Activated T-cell treated with anti-CD3 and anti-CD28 coated beads, Interleukin-2, amount 50 U/mL, for 48 hours (primary cell): ENCODE results near the gene AP2A2.
"Not testable (repeated sequence)": the region's sequence is repeated elsewhere in the genome, so short reads cannot be mapped to it uniquely, and the experiment has no call there.

ENCODE experiments used
- DNase-seq, 2 experiments: peaks; one replicate each; pipeline ENCODE4 v3.0.0-alpha.2; 2020

Gene AP2A2

DNA sequence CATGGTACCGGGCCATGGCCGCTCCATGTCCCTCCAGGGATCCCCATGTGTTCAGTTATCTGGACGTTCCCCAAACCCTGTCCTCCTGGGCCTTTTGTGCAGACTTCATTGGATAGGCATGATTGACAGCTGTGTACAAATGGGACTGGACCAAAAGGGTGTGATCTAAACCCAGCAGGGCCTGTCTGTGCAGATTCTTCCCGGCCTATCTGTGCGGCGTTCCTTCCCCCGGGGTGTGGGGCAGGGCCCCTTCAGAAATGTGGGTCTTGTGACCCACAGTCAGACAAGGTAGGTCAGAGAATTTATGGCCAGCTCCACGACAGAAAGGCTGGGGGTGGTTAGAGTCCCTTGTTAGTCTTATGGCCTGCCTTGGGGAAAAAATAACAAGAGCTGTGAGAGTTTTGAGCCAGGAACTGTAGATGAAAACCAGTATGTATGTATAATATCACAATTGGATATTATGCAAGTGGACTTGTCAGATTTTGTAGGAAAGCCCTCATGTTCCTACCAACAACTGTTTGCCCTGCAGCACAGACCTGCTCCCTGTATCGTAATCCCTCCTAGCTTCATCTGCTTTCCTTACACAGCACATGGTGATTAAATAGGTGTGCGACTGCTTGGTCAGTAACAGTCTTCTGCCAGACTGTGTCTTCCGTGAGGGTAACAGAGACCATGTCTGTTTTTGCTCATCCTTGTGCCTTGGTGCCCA is 31.7 kb downstream of the AP2A2 start:
- DNase-seq: no peak

- no peak for DNase-seq
These were observed 32.4 kb downstream of the AP2A2 start for GRCh38 chr11:958101-958500.

GRCh38 chr11:959027-959426 is 33.4 kb downstream of the AP2A2 start:
- no peak for DNase-seq

- DNase-seq: no peak
These were observed 33.9 kb downstream of the AP2A2 start for GRCh38 chr11:959608-960007.

GRCh38 chr11:961310-961920 is 35.7 kb downstream of the AP2A2 start:
- not testable (repeated sequence) for DNase-seq

GRCh38 chr11:961921-962320 is 36.3 kb downstream of the AP2A2 start:
- no peak for DNase-seq

- no peak for DNase-seq
These were observed 37.0 kb downstream of the AP2A2 start for GRCh38 chr11:962688-963087.

- DNase-seq: no peak
These were observed 38.2 kb downstream of the AP2A2 start for GRCh38 chr11:963852-964251.

GRCh38 chr11:965206-965775 is 39.6 kb downstream of the AP2A2 start:
- DNase-seq: no peak

DNA sequence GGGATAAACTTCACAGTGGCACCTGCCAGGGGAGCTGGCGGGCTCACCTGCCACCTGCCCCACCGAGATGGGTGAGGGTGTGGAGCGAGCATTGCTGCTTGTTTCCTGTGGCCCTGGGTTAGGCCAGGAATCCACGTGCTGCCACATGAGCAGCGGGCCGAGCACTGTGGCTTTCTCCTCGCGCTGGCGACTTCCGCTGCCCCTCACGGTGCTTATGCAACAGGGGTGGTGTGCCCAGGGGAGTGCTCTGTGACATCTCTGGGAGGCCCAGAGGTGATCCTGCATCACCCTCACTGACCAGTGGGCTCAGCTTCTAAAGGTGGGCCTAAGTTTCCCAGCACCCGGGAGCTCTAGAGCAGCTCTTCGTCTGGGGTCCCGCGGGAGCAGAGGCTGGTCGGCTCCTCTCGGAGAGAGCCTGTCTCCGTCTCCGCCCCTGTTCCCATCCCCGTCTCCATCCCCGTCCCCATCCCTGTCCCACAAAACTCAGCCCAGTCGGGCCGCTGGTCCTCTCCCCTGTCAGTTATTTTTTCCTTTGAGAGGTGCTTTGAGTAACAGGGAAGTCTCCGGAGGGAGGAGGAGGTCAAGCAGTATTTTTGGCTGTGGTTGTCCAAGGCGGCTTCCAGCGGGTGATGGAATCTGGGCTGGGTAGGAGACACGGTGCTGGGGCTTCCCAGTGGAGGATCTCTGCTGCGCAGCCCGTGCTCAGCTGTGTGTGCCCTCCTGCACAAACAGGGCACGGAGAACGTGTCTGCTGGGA is 42.5 kb downstream of the AP2A2 start:
- no peak for DNase-seq

GRCh38 chr11:968822-969221 is 43.2 kb downstream of the AP2A2 start:
- no peak for DNase-seq

DNA sequence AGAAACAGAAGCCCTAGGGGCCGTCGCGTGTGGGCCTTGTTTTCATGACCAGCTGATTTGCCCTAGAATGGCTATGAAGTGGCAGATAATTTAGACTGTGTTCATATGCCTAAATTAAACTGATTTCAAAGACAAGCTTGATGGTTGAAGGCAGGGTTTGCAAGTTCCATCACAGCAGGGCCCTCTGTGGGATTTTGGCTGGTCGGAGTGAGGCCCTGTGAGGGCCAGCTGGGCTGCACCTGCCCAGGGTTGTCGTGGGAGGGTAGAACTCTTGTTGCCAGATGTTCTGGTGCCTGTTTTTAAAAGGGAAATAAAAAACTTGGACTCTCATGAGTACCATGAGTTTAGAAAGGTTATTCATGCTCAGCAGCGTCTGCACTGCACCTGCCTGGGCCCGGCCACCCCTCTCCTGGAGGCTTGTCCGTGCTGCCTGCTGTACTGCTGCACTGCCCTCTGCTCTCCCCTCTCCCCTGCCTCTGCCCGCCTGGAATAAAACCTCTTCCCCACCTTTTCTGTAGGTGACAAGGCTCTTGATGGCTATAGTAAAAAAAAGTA is 44.1 kb downstream of the AP2A2 start:
- no peak for DNase-seq

DNA sequence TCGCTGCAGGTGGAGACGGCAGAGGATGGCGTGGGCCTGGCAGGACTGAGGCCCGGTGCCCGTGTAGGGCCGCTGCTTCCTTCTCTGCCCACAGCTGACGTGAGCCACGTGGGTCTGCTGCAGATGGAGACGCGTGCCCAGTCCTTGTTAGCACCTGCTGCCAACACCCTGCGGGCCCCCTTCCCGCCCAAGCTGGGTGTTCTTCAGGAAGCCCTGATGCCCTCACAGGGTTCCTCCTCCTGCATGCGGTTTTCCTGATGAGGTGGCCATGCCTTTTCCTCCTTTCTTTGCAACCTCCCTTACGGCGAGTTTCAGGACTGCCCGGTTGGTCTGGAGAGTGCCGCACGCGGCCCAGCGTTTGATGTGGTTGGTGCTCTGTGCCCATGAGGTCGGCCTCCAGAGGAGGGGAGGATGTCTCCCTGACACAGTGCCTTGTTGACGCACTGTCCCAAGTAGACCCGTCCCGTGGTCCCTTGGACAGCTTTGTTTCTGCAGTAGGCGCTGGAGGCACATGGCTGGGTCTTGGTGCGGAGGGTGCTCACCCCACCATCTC is 44.7 kb downstream of the AP2A2 start:
- DNase-seq: peak; percentile 28 to 39

- DNase-seq: no peak
These were observed 45.5 kb downstream of the AP2A2 start for GRCh38 chr11:971092-971690.

DNA sequence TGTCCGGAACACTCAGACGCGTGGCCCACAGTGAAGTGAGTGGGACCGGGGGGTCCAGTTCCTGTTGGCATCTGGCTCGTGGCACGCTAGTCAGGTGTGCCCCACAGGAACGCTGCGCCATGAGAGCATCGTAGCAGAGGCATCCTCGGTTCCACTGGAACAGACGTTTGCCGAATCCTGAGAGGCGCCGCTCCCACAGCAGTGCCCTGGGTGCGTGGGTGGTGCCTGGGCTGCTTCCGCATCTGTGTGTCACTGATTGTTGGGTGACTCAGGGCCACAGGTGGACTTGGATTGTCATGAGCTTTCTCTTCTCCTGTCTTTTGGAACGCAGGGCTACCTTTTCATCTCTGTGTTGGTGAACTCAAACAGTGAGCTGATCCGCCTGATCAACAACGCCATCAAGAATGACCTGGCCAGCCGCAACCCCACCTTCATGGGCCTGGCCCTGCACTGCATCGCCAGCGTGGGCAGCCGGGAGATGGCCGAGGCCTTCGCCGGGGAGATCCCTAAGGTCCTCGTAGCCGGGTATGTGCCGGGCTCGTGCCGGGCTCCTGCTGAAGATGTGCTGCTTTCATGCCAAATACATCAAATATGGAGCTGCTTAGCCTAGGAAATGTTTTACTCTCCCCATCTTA is 46.2 kb downstream of the AP2A2 start:
- DNase-seq: no peak

GRCh38 chr11:972523-973211 is 47.0 kb downstream of the AP2A2 start:
- DNase-seq: no peak

GRCh38 chr11:973237-973636 is 47.6 kb downstream of the AP2A2 start:
- no peak for DNase-seq

- not testable (repeated sequence) for DNase-seq
These were observed 49.7 kb downstream of the AP2A2 start for GRCh38 chr11:975376-975775.

DNA sequence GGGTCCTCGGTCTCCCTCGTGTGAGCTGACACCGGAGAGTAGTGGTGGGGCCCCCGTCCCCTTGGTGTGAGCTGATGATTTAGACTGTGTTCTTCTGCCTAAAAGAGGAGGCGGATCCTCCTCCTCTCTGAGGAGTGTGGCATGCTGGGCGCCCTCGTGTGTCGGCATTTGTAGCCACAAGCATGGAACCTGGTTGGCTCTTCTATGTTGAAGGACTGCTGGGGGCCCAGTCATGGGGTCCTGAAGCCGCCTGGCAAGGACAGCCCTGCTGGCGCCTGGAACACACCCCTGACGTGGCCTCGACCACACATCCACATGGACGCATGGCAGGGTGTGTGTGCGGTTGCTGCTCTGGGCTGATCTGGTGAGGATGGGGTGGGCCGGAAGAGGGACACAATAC is 50.2 kb downstream of the AP2A2 start:
- peak; percentile 35 to 38 for DNase-seq

DNA sequence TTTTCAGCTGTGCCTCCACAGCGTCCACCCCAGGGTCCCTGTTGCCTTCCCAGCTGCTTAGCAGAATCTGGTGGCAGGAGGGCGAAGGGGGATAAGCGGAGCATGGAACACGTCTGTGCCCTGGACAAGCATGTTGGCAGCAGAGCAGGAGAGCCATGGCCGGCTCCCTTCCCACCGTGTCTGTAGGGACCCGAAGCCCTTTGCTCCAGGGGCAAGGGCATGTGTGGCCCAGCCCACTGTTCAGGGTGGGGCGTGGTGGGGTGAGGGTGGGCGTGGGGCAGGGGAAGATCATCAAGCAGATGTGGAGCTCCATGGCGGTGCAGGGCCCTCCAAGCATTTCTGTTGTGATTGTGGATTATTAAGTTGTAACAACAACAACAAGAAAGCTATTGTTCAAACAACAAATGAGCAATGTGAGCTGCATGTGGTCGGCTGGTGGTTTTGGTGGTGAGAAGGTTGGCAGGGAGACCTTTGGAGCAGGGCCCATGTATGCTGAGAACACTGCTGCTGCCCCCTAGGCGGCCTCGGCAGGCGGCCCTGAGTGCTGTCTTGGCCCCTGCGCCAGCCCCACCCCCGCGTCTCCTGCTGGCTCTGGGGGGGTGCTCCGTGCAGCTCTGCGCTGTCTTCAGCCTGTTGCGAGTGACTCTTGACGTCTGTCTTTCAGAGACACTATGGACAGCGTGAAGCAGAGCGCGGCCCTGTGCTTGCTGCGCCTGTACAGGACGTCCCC is 50.9 kb downstream of the AP2A2 start:
- DNase-seq: no peak
